Muscle layer of duodenum (tissue), 2 donors: ENCODE data around the gene GLYATL1B.

ENCODE experiments used
- H3K27ac ChIP-seq: one replicate; pipeline ENCODE4 v1.7.0; 2013; ENCODE audit warnings: mild to moderate bottlenecking, low read length
- H3K27me3 ChIP-seq: one replicate; pipeline ENCODE4 v1.7.0; 2013; ENCODE audit warnings: low read depth, mild to moderate bottlenecking, control low read depth, low read length
- H3K36me3 ChIP-seq, 2 donors: one replicate each; pipeline ENCODE4 v1.7.0; 2013; ENCODE audit warnings: low read length in 2 of 2, control low read depth in 1 of 2, mild to moderate bottlenecking in 1 of 2; ENCODE audit not compliant: insufficient read depth in 2 of 2, control insufficient read depth in 1 of 2
- H3K4me1 ChIP-seq, 2 donors: one replicate each; pipeline ENCODE4 v1.7.0; 2013; ENCODE audit warnings: low read length in 2 of 2, mild to moderate bottlenecking in 2 of 2, control low read depth in 1 of 2, moderate library complexity in 1 of 2; ENCODE audit not compliant: insufficient read depth in 2 of 2, control insufficient read depth in 1 of 2
- H3K4me3 ChIP-seq, 2 donors: one replicate each; pipeline ENCODE4 v1.7.0; 2013; ENCODE audit warnings: low read length in 2 of 2, low read depth in 1 of 2, mild to moderate bottlenecking in 1 of 2
- H3K9me3 ChIP-seq, 2 donors: one replicate each; pipeline ENCODE4 v1.7.0; 2013; ENCODE audit warnings: low read length in 2 of 2, control low read depth in 1 of 2, mild to moderate bottlenecking in 1 of 2; ENCODE audit not compliant: control insufficient read depth in 1 of 2
- donor health status: healthy.

GLYATL1B gene

GRCh38 chr11:59137190-59137589 is 51.1 kb downstream of the GLYATL1B start:
- peaks cover 0 to 29% of the 10 kb centered on the region in 2 donors for H3K36me3 ChIP-seq
- no peaks in the 10 kb centered on the region for H3K27me3 ChIP-seq
- no peak overlapping the region for H3K4me3 ChIP-seq

GRCh38 chr11:59138643-59139042 is 52.5 kb downstream of the GLYATL1B start:
- Histone ChIP-seq H3K36me3 (peaks cover 0 to 22% of the 10 kb centered on the region in 2 donors), H3K4me3 (no peak overlapping the region), H3K9me3 (no peaks in the 10 kb centered on the region), H3K27me3 (no peaks in the 10 kb centered on the region), H3K27ac (no peak overlapping the region), H3K4me1 (peaks cover 0 to 3% of the 10 kb centered on the region in 2 donors)

More at GRCh38 chr11:59137190-59137589, 51.1 kb downstream of the GLYATL1B start:
- no peaks in the 10 kb centered on the region for H3K4me1 ChIP-seq
- no peaks in the 10 kb centered on the region for H3K9me3 ChIP-seq
- H3K27ac ChIP-seq: no peak overlapping the region

GRCh38 chr11:59141191-59141590 is 55.1 kb downstream of the GLYATL1B start:
- Histone ChIP-seq H3K4me3 (no peak overlapping the region), H3K4me1 (peaks cover 9 to 17% of the 10 kb centered on the region in 2 donors), H3K27me3 (no peaks in the 10 kb centered on the region), H3K27ac (no peak overlapping the region), H3K9me3 (no peaks in the 10 kb centered on the region), H3K36me3 (peaks cover 0 to 13% of the 10 kb centered on the region in 2 donors)

GRCh38 chr11:59141673-59142460 is 55.8 kb downstream of the GLYATL1B start:
- peaks cover 9 to 17% of the 10 kb centered on the region in 2 donors for H3K4me1 ChIP-seq
- peak overlapping the region; percentile 90 for H3K27ac ChIP-seq
- peaks cover 0 to 13% of the 10 kb centered on the region in 2 donors for H3K36me3 ChIP-seq
- H3K27me3 ChIP-seq: no peaks in the 10 kb centered on the region
- peak overlapping the region; percentile 87 to 89 for H3K4me3 ChIP-seq
- no peaks in the 10 kb centered on the region for H3K9me3 ChIP-seq

- Histone ChIP-seq H3K27me3 (no peaks in the 10 kb centered on the region), H3K27ac (peak within 1 kb of the TSS; percentile 90), H3K4me1 (peaks cover 9 to 17% of the 10 kb centered on the region in 2 donors), H3K4me3 (peak within 1 kb of the TSS; percentile 87 to 89), H3K36me3 (peaks cover 0 to 9% of the 10 kb centered on the region in 2 donors), H3K9me3 (no peaks in the 10 kb centered on the region)
These were observed 56.7 kb downstream of the GLYATL1B start, which contains the start of gene FAM111A for GRCh38 chr11:59142530-59143507. FAM111A (plus strand) TSS chr11:59142856; CDS start chr11:59148873, 6,017 bp downstream.

- peak overlapping the region; percentile 90 for H3K27ac ChIP-seq
- H3K4me1 ChIP-seq: peaks cover 9 to 17% of the 10 kb centered on the region in 2 donors
- H3K36me3 ChIP-seq: peaks cover 0 to 5% of the 10 kb centered on the region in 2 donors
- H3K4me3 ChIP-seq: peak overlapping the region; percentile 87 to 89
- H3K9me3 ChIP-seq: no peaks in the 10 kb centered on the region
- no peaks in the 10 kb centered on the region for H3K27me3 ChIP-seq
These were observed 58.0 kb downstream of the GLYATL1B start for GRCh38 chr11:59144096-59144495.
